Measurements from ENCODE around the gene MOXD1.

DNA sequence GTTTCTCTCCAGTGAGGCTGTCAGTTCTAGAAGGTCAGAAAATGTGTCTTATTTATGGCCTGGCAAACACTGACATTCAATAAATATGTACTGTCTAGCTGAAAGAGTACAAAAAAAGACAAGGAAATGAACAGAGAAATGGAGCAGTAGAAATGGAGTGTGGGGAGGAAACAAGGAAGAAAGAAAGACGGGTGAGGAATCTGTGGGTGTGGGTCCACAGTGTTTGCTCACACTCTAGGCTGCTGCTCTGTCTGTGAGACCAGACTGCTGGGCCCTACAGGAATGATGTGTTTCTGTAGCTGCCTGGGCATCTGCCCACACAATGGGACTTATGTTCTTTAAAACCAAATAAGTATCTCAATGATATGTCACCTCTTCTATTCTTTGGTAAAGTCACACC, 114.2 kb downstream of the MOXD1 start:
- no peak for TF ChIP-seq POLR2A (IDR thresholded peaks at IDR 0.05)
- TF ChIP-seq, protein P1, sequence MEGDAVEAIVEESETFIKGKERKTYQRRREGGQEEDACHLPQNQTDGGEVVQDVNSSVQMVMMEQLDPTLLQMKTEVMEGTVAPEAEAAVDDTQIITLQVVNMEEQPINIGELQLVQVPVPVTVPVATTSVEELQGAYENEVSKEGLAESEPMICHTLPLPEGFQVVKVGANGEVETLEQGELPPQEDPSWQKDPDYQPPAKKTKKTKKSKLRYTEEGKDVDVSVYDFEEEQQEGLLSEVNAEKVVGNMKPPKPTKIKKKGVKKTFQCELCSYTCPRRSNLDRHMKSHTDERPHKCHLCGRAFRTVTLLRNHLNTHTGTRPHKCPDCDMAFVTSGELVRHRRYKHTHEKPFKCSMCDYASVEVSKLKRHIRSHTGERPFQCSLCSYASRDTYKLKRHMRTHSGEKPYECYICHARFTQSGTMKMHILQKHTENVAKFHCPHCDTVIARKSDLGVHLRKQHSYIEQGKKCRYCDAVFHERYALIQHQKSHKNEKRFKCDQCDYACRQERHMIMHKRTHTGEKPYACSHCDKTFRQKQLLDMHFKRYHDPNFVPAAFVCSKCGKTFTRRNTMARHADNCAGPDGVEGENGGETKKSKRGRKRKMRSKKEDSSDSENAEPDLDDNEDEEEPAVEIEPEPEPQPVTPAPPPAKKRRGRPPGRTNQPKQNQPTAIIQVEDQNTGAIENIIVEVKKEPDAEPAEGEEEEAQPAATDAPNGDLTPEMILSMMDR (IDR thresholded peaks at IDR 0.05), result no peak
